K562 (cell line): Measurements from ENCODE around the gene MLYCD. TPM values are rescaled to one million over a fixed set of nuclear protein-coding genes. Genes with fewer than 3 reads are reported as not detected.

Experiments
- ATAC-seq: fragments of 200-7000 bp; cut with Tn5 transposase; 3 replicates; pipeline ENCODE4 v1.9.1; 2020; ENCODE audit warnings: moderate library complexity
- BruUV-seq: library from RNA; stranded (reverse); fragments of 400-500 nt; replicated peaks from 2 replicates; lab custom pipeline; 2021; lab: Mats Ljungman, UMichigan
- CTCF ChIA-PET: fragments of 300-600 bp; formaldehyde crosslinking; extraction: SDS; loops from one replicate; lab custom pipeline; 2021; ENCODE audit warnings: low intra/inter-chr PET ratio; lab: Yijun Ruan, JAX
- POLR2A ChIA-PET: fragments of 300-600, 350-650 bp; sonication (Branson Sonifier 250); formaldehyde crosslinking; extraction: SDS; loops from one replicate; lab custom pipeline; 2021; ENCODE audit warnings: antibody characterized with exemption, inconsistent platforms; lab: Yijun Ruan, JAX
- DNase-seq, 4 experiments: peaks; one replicate each; pipeline versions ENCODE4 v3.0.0 to v3.0.0-alpha.2; 2011 to 2018; ENCODE audit warnings: low spot score in 3 of 4, mixed read lengths in 3 of 4; ENCODE audit errors: extremely low read depth in 1 of 4
- FAIRE-seq: peaks from 2 replicates; lab custom pipeline; 2011; peaks lifted over from hg19 to GRCh38; lab: Jason Lieb, UNC
- H2AFZ ChIP-seq: 2 replicates; pipeline ENCODE4 v1.6.0; 2011; ENCODE audit warnings: low read depth, low read length, control low read depth, inconsistent platforms
- H3K27ac ChIP-seq: fragments of 200-600 bp; 3 replicates; pipeline ENCODE4 v1.8.0; 2011; ENCODE audit warnings: low read depth, mild to moderate bottlenecking, control low read depth, inconsistent platforms, low read length, moderate library complexity, mixed read lengths; ENCODE audit errors: extremely low read depth
- H3K27me3 ChIP-seq, 2 experiments: fragments of 300-600 bp in 1 of 2; 2 replicates in 1 of 2; 3 replicates in 1 of 2; pipeline versions ENCODE4 v1.6.0 to v1.8.0; 2011; ENCODE audit warnings: inconsistent platforms in 2 of 2, low read length in 2 of 2, mild to moderate bottlenecking in 1 of 2, mixed read lengths in 1 of 2, moderate library complexity in 1 of 2; ENCODE audit not compliant: control insufficient read depth in 2 of 2, insufficient read depth in 2 of 2
- H3K36me3 ChIP-seq: fragments of 300-600 bp; 3 replicates; pipeline ENCODE4 v1.8.0; 2011; ENCODE audit warnings: mild to moderate bottlenecking, low read length, inconsistent platforms; ENCODE audit not compliant: control insufficient read depth, insufficient read depth
- H3K4me1 ChIP-seq, 2 experiments: fragments of 200-600 bp in 1 of 2; replicated peaks in 1 of 2; 2 replicates in 1 of 2; 3 replicates in 1 of 2; pipeline versions ENCODE4 v1.5.1 to v1.8.0; 2011; ENCODE audit warnings: inconsistent platforms in 2 of 2, low read length in 2 of 2, mild to moderate bottlenecking in 1 of 2, mixed read lengths in 1 of 2, moderate library complexity in 1 of 2; ENCODE audit not compliant: control insufficient read depth in 2 of 2, insufficient read depth in 2 of 2
- H3K4me2 ChIP-seq: 2 replicates; pipeline ENCODE4 v1.6.1; 2011; ENCODE audit warnings: low read length, control low read depth, inconsistent platforms, mixed read lengths; ENCODE audit not compliant: insufficient read depth
- H3K4me3 ChIP-seq: fragments of 200-600 bp; sonication (generic), shearing (Covaris generic); 2 replicates; pipeline ENCODE4 v1.5.1; 2016; ENCODE audit warnings: control low read depth, inconsistent platforms
- H3K79me2 ChIP-seq: fragments of 200-600 bp; 3 replicates; pipeline ENCODE4 v1.8.0; 2011; ENCODE audit warnings: low read length, inconsistent platforms; ENCODE audit not compliant: control insufficient read depth, insufficient read depth
- H3K9ac ChIP-seq, 2 experiments: 2 replicates each; pipeline versions ENCODE4 v1.6.0 to v1.6.1; 2011; ENCODE audit warnings: low read depth in 2 of 2, low read length in 2 of 2, control low read depth in 1 of 2, inconsistent platforms in 1 of 2, mild to moderate bottlenecking in 1 of 2, mixed read lengths in 1 of 2; ENCODE audit not compliant: insufficient read depth in 1 of 2
- H3K9me1 ChIP-seq: one replicate; pipeline ENCODE4 v1.6.0; 2011; ENCODE audit warnings: inconsistent platforms, mild to moderate bottlenecking, low read length, moderate library complexity; ENCODE audit not compliant: control insufficient read depth, insufficient read depth
- H3K9me3 ChIP-seq: replicated peaks from 2 replicates; pipeline ENCODE4 v1.5.1; 2011; ENCODE audit warnings: low read depth, low read length, inconsistent platforms; ENCODE audit not compliant: control insufficient read depth, insufficient read depth
- H4K20me1 ChIP-seq: replicated peaks from 2 replicates; pipeline ENCODE4 v1.6.1; 2011; ENCODE audit warnings: low read length, inconsistent platforms, mixed read lengths; ENCODE audit not compliant: control insufficient read depth, insufficient read depth
- BACH1 ChIP-seq: fragments of 200-800 bp; sonication (Bioruptor generic); IDR thresholded peaks from 2 replicates; pipeline ENCODE4 v1.6.1; 2016; ENCODE audit warnings: missing genetic modification characterization, missing compliant biosample characterization
- BCOR ChIP-seq: fragments of 450-650 bp; IDR thresholded peaks from 2 replicates; pipeline ENCODE4 v1.6.1; 2016
- C11orf30 ChIP-seq: fragments of 450-650 bp; IDR thresholded peaks from 2 replicates; pipeline ENCODE4 v1.6.1; 2016; ENCODE audit warnings: low read depth, mild to moderate bottlenecking
- DDX20 ChIP-seq: fragments of 450-650 bp; IDR thresholded peaks from 2 replicates; pipeline ENCODE4 v1.6.1; 2016; ENCODE audit warnings: missing genetic modification characterization, low read depth, mild to moderate bottlenecking, missing compliant biosample characterization, moderate library complexity
- ELF1 ChIP-seq: fragments of 200-800 bp; sonication (Bioruptor generic); IDR thresholded peaks from 2 replicates; pipeline ENCODE4 v1.6.1; 2016; ENCODE audit warnings: missing genetic modification characterization, missing compliant biosample characterization
- HES1 ChIP-seq: fragments of 450-650 bp; IDR thresholded peaks from 2 replicates; pipeline ENCODE4 v1.6.1; 2016; ENCODE audit warnings: low read depth, mild to moderate bottlenecking, moderate library complexity
- NCOA6 ChIP-seq: fragments of 450-650 bp; IDR thresholded peaks from 2 replicates; pipeline ENCODE4 v1.6.1; 2017; ENCODE audit warnings: mild to moderate bottlenecking
- NFIX ChIP-seq: fragments of 250-450 bp; sonication (Bioruptor Pico); IDR thresholded peaks from 2 replicates; pipeline ENCODE4 v1.4.0; 2020; ENCODE audit warnings: low read depth, mild to moderate bottlenecking, moderate library complexity
- RERE ChIP-seq: sonication (generic); formaldehyde crosslinking; IDR thresholded peaks from 2 replicates; pipeline ENCODE4 v1.8.0; 2023; ENCODE audit warnings: missing genetic modification reagents, mild to moderate bottlenecking, borderline replicate concordance
- SRSF7 ChIP-seq: fragments of 200-400 bp; formaldehyde crosslinking; optimal IDR thresholded peaks from 2 replicates; pipeline ENCODE3; 2017; ENCODE audit warnings: mild to moderate bottlenecking, low read depth, low read length
- UBTF ChIP-seq, 2 experiments: IDR thresholded peaks; 2 replicates each; pipeline ENCODE4 v1.6.1; 2012; ENCODE audit warnings: improper control_type of control experiment in 2 of 2, low read depth in 2 of 2, low read length in 2 of 2, borderline replicate concordance in 1 of 2
- ZBTB7A ChIP-seq: IDR thresholded peaks from 2 replicates; pipeline ENCODE4 v1.6.1; 2011; ENCODE audit warnings: low read depth, mild to moderate bottlenecking, low read length, moderate library complexity, borderline replicate concordance; ENCODE audit not compliant: control insufficient read depth
- ZNF766 ChIP-seq: fragments of 200-800 bp; sonication (Bioruptor generic); conservative IDR thresholded peaks from 2 replicates; pipeline ENCODE4 v1.6.1; 2016; ENCODE audit warnings: missing genetic modification characterization, missing compliant biosample characterization
- WGBS: fragments of 100-300 bp; shearing (Covaris generic); methylation state at CpG from one replicate; pipeline ENCODE4 v1.1.6; 2016; ENCODE audit warnings: low coverage, mixed read lengths; ENCODE audit not compliant: insufficient coverage; ENCODE audit errors: missing lambda C conversion rate; 5-methylcytosine and 5-hydroxymethylcytosine counted together
- in situ Hi-C: fragments of 300-500 bp; cut with MboI; formaldehyde crosslinking; loops from 4 replicates; pipeline ENCODE4 v1.15.0; 2018; ENCODE audit warnings: inconsistent platforms, mixed read lengths
- intact Hi-C: fragments of 100-400 bp; cut with micrococcal nuclease; formaldehyde crosslinking; loops from 2 replicates; pipeline ENCODE4 v1.14.2; 2022
- polyA plus RNA-seq, 8 experiments: library from polyadenylated mRNA; depleted of rRNA in 4 of 8; stranded (reverse) in 5 of 8; unstranded in 3 of 8; fragments of >200 nt; fragmentation: Nextera tagmentation in 2 of 8; fragmentation: Illumina TruSeq in 1 of 8; extraction: Ambion mirVana in 2 of 8; extraction: Trizol in 1 of 8; gene quantifications; 2 replicates each; pipeline versions ENCODE4 v1.2.1 to v1.2.3, GENCODE V29; 2011 to 2014; ENCODE audit warnings: inconsistent platforms in 1 of 8, missing spikeins in 1 of 8
- total RNA-seq, 7 experiments: library from RNA; depleted of rRNA in 6 of 7; stranded (reverse); fragments of >200 nt in 6 of 7; fragmentation: Illumina TruSeq in 2 of 7; extraction: Trizol in 2 of 7; gene quantifications; 2 replicates each; pipeline versions ENCODE4 v1.2.1 to v1.2.3, GENCODE V29; 2011 to 2021; ENCODE audit warnings: low replicate concordance in 1 of 7

MLYCD gene
- total and polyA plus RNA-seq, 9 of the 15 experiments (the other 6 are each of a cell fraction or from before 2014, with no cell fraction given): 0.15 to 2.0 (median 1.0) TPM

GRCh38 chr16:83925095-83925905, 26.4 kb downstream of the MLYCD start:
- no TSS peak for BruUV-seq
- H3K9me1 ChIP-seq: no peaks in the 10 kb centered on the region
- H3K9me3 ChIP-seq: no peaks in the 10 kb centered on the region
- no peak overlapping the region for H3K4me3 ChIP-seq
- ChIA-PET POLR2A (interaction anchor here (1.0 kb wide), 1 partner anchor 26 kb away, joined by 3 read pairs; the partner anchor contains the start of gene MLYCD), CTCF (interaction anchor here (1.3 to 1.4 kb wide), 3 partner anchors 99 to 560 kb away, joined by 3 to 5 read pairs (median 5); no protein-coding TSS in a partner anchor)
- H3K27me3 ChIP-seq: peaks cover 38 to 84% of the 10 kb centered on the region in 2 experiments
- H3K4me2 ChIP-seq: no peak overlapping the region
- no peak for FAIRE-seq
- intact Hi-C loops (loop anchor here (10.0 kb wide), 1 partner anchor 100 kb away; no protein-coding TSS in a partner anchor), in situ Hi-C loops (no loop called here)
- 2% methylated on average over 12 of the region's 12 CpGs for WGBS
- H3K79me2 ChIP-seq: no peaks in the 10 kb centered on the region
- H3K27ac ChIP-seq: no peak overlapping the region
- no peaks in the 10 kb centered on the region for H3K36me3 ChIP-seq
- no peak overlapping the region for H2AFZ ChIP-seq
- no peak for DNase-seq
- ATAC-seq: no peak
- H4K20me1 ChIP-seq: peaks cover 20% of the 10 kb centered on the region; the same call in 1 of the 2 replicates
- peaks cover 0 to 19% of the 10 kb centered on the region in 2 experiments; a peak in 2 of 5 replicates for H3K4me1 ChIP-seq
- H3K9ac ChIP-seq: no peak overlapping the region
- TF ChIP-seq BCOR (no peak), ELF1 (tag) (no peak), UBTF (IDR thresholded peaks at IDR 0.05; ENCODE audit: borderline replicate concordance in 1 of 2, low read depth in 2 of 2, low read length in 2 of 2) (no peak), BACH1 (tag) (no peak), SRSF7 (no peak), NFIX (CRISPR knock-in tag) (no peak), DDX20 (tag) (no peak), C11orf30 (no peak), HES1 (no peak), RERE (CRISPR knock-in tag) (no peak), ZBTB7A (no peak), ZNF766 (CRISPR knock-in tag) (no peak), NCOA6 (no peak)
